ENCODE measurements around the gene ACTG1. TPM values are rescaled to one million over a fixed set of nuclear protein-coding genes. Genes with fewer than 3 reads are reported as not detected.

The ACTG1 gene
- total RNA-seq, 1 experiment from 2014 or later: 1,461 TPM

- DNase-seq (ENCODE audit: unreplicated experiment): no peak
- no TSS peak for BruUV-seq (replicated peaks)
- POLR2A ChIA-PET: interaction anchor here (0.6 to 9.4 kb wide), 11 partner anchors 18 to 271 kb away, joined by 3 to 169 read pairs (median 4); partner anchors contain the start of genes BAHCC1, FAAP100 and HGS
- peaks cover 69% of the 10 kb centered on the region for H3K36me3 Mint-ChIP-seq (ENCODE audit: insufficient read depth, unreplicated experiment)
- CTCF ChIA-PET: interaction anchor here (0.9 kb wide), 1 partner anchor 91 kb away, joined by 3 read pairs; no protein-coding TSS in a partner anchor
- no peak for TF ChIP-seq CTCF (IDR thresholded peaks at IDR 0.05; ENCODE audit: unreplicated experiment)
- intact Hi-C loops (cut with micrococcal nuclease): no loop called here
- peak overlapping the region; percentile 91 for H3K27ac Mint-ChIP-seq (ENCODE audit: low read depth, unreplicated experiment)
- peak overlapping the region; percentile 92 for H3K4me3 Mint-ChIP-seq (ENCODE audit: unreplicated experiment)
- peaks cover 25% of the 10 kb centered on the region for H3K4me1 Mint-ChIP-seq (ENCODE audit: insufficient read depth, unreplicated experiment)
- no peaks in the 10 kb centered on the region for H3K27me3 Mint-ChIP-seq (ENCODE audit: insufficient read depth, unreplicated experiment)
- H3K9me3 Mint-ChIP-seq (ENCODE audit: unreplicated experiment): no peaks in the 10 kb centered on the region
Observed at GRCh38 chr17:81510785-81511553, 1.6 kb downstream of the ACTG1 start.

DNA sequence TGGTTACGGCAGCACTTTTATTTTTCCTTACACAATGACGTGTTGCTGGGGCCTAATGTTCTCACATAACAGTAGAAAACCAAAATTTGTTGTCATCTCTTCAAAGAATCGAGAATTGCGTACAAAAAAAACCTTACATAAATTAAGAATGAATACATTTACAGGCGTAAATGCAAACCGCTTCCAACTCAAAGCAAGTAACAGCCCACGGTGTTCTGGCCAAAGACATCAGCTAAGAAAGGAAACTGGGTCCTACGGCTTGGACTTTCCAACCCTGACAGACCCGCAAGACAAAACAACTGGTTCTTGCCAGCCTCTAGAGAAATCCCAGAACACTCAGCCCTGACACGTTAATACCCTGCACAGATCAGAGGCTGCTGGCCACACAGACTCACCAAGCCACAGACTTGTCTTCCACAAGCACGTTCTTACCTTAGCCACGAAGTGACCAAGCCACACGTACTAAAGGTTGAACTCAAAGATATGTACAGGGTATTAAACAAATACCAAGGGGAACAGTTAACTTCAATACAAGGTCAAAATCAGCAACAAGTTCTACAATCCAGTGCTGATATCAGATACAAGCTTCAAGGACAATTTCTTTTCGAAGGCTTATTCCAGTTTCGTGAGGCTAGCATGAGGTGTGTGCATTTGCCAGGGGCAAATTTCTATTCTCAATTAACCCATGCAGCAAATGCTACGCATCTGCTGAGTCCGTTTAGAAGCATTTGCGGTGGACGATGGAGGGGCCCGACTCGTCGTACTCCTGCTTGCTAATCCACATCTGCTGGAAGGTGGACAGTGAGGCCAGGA is 2.4 kb downstream of the ACTG1 start:
- peak overlapping the region; percentile 66 for H3K27ac Mint-ChIP-seq (ENCODE audit: low read depth, unreplicated experiment)
- ChIA-PET POLR2A (interaction anchor here (0.6 to 9.4 kb wide), 12 partner anchors 9 to 270 kb away, joined by 3 to 169 read pairs (median 4); partner anchors contain the start of genes BAHCC1, FAAP100 and HGS), CTCF (interaction anchor here (0.9 kb wide), 1 partner anchor 92 kb away, joined by 3 read pairs; no protein-coding TSS in a partner anchor)
- no peaks in the 10 kb centered on the region for H3K9me3 Mint-ChIP-seq (ENCODE audit: unreplicated experiment)
- BruUV-seq (replicated peaks): no TSS peak
- peaks cover 25% of the 10 kb centered on the region for H3K4me1 Mint-ChIP-seq (ENCODE audit: insufficient read depth, unreplicated experiment)
- peak overlapping the region; percentile 92 for H3K4me3 Mint-ChIP-seq (ENCODE audit: unreplicated experiment)
- H3K36me3 Mint-ChIP-seq (ENCODE audit: insufficient read depth, unreplicated experiment): peaks cover 65% of the 10 kb centered on the region
- TF ChIP-seq CTCF (IDR thresholded peaks at IDR 0.05; ENCODE audit: unreplicated experiment): no peak
- intact Hi-C loops (cut with micrococcal nuclease): no loop called here
- no peaks in the 10 kb centered on the region for H3K27me3 Mint-ChIP-seq (ENCODE audit: insufficient read depth, unreplicated experiment)
- DNase-seq (ENCODE audit: unreplicated experiment): peak; percentile 26

- DNase-seq (ENCODE audit: unreplicated experiment): peak; percentile 53
- Mint-ChIP-seq H3K36me3 (ENCODE audit: insufficient read depth, unreplicated experiment) (peaks cover 61% of the 10 kb centered on the region), H3K4me3 (ENCODE audit: unreplicated experiment) (peak overlapping the region; percentile 92), H3K9me3 (ENCODE audit: unreplicated experiment) (no peaks in the 10 kb centered on the region), H3K27me3 (ENCODE audit: insufficient read depth, unreplicated experiment) (no peaks in the 10 kb centered on the region), H3K27ac (ENCODE audit: low read depth, unreplicated experiment) (peak overlapping the region; percentile 66), H3K4me1 (ENCODE audit: insufficient read depth, unreplicated experiment) (peaks cover 25% of the 10 kb centered on the region)
- TF ChIP-seq CTCF (IDR thresholded peaks at IDR 0.05; ENCODE audit: unreplicated experiment): no peak
- POLR2A ChIA-PET: interaction anchor here (0.6 to 9.4 kb wide), 13 partner anchors 9 to 270 kb away, joined by 3 to 169 read pairs (median 4); partner anchors contain the start of genes BAHCC1, NDUFAF8 and TEPSIN
- intact Hi-C loops (cut with micrococcal nuclease): no loop called here
- CTCF ChIA-PET: interaction anchor here (0.9 to 1.2 kb wide), 2 partner anchors 24 to 38 kb away, joined by 3 to 6 read pairs; no protein-coding TSS in a partner anchor
- no TSS peak for BruUV-seq (replicated peaks)
Observed at GRCh38 chr17:81509207-81509971, 3.2 kb downstream of the ACTG1 start.
